Measurements from ENCODE around the gene MED8. TPM values are rescaled to one million over a fixed set of nuclear protein-coding genes. Genes with fewer than 3 reads are reported as not detected.

Gene MED8
- total RNA-seq, 1 donor from 2014 or later = 23.6 TPM

GRCh38 chr1:43386676-43387075 is 2.9 kb downstream of the MED8 start:
- Mint-ChIP-seq H3K9me3 (no peaks in the 10 kb centered on the region), H3K27ac (no peak overlapping the region), H3K4me3 (peak overlapping the region; percentile 9), H3K4me1 (peaks cover 28% of the 10 kb centered on the region), H3K27me3 (ENCODE audit: insufficient read depth, low read depth) (peaks cover 6% of the 10 kb centered on the region), H3K36me3 (peaks cover 7% of the 10 kb centered on the region)
- H3K9ac ChIP-seq = no peak overlapping the region
- H4K20me1 ChIP-seq (ENCODE audit: low read depth) = peaks cover 22% of the 10 kb centered on the region
- DNase-seq (ENCODE audit: low spot score) = no peak
- H3K27ac ChIP-seq = no peak overlapping the region
- no peak overlapping the region for H3K4me2 ChIP-seq
- H3K79me2 ChIP-seq (ENCODE audit: low read depth) = peaks cover 34% of the 10 kb centered on the region
- H3K4me1 ChIP-seq = peaks cover 22% of the 10 kb centered on the region
- no peaks in the 10 kb centered on the region for H3K9me3 ChIP-seq (ENCODE audit: low read depth)
- H3K27me3 ChIP-seq = no peaks in the 10 kb centered on the region
- TF ChIP-seq EZH2 (IDR thresholded peaks at IDR 0.05) = no peak
- no peak for TF ChIP-seq CTCF (IDR thresholded peaks at IDR 0.05)
- no peak for TF ChIP-seq EZH2phosphoT487 (IDR thresholded peaks at IDR 0.05)
- H3K4me3 ChIP-seq = no peak overlapping the region
- no peak overlapping the region for H2AFZ ChIP-seq (replicated peaks)
- no peaks in the 10 kb centered on the region for H3K36me3 ChIP-seq
- H3F3A ChIP-seq (ENCODE audit: low read depth) = peaks cover 20% of the 10 kb centered on the region

GRCh38 chr1:43383449-43383848 is 6.2 kb downstream of the MED8 start:
- Histone ChIP-seq H3K36me3 (no peaks in the 10 kb centered on the region), H3K4me1 (peaks cover 17% of the 10 kb centered on the region), H3K79me2 (ENCODE audit: low read depth) (peaks cover 10% of the 10 kb centered on the region), H3K4me3 (no peak overlapping the region), H4K20me1 (ENCODE audit: low read depth) (peaks cover 16% of the 10 kb centered on the region), H3K27ac (no peak overlapping the region), H3F3A (ENCODE audit: low read depth) (peaks cover 8% of the 10 kb centered on the region), H2AFZ (replicated peaks) (no peak overlapping the region), H3K4me2 (no peak overlapping the region), H3K9ac (no peak overlapping the region), H3K9me3 (ENCODE audit: low read depth) (no peaks in the 10 kb centered on the region), H3K27me3 (no peaks in the 10 kb centered on the region)
- TF ChIP-seq CTCF (IDR thresholded peaks at IDR 0.05) = peak; percentile 29
- TF ChIP-seq EZH2phosphoT487 (IDR thresholded peaks at IDR 0.05) = no peak
- TF ChIP-seq EZH2 (IDR thresholded peaks at IDR 0.05) = no peak
- H3K36me3 Mint-ChIP-seq = peaks cover 12% of the 10 kb centered on the region
- H3K4me3 Mint-ChIP-seq = no peak overlapping the region
- DNase-seq (ENCODE audit: low spot score) = no peak
- peaks cover 4% of the 10 kb centered on the region for H3K27me3 Mint-ChIP-seq (ENCODE audit: insufficient read depth, low read depth)
- H3K4me1 Mint-ChIP-seq = peaks cover 12% of the 10 kb centered on the region
- H3K27ac Mint-ChIP-seq = no peak overlapping the region
- no peaks in the 10 kb centered on the region for H3K9me3 Mint-ChIP-seq

- peaks cover 13% of the 10 kb centered on the region for H3K4me1 Mint-ChIP-seq
- DNase-seq (ENCODE audit: low spot score) = peak; percentile 62
- Histone ChIP-seq H3K9me3 (ENCODE audit: low read depth) (no peaks in the 10 kb centered on the region), H3K4me3 (no peak overlapping the region), H3K4me1 (peaks cover 17% of the 10 kb centered on the region), H3K36me3 (no peaks in the 10 kb centered on the region), H3K4me2 (peak overlapping the region; percentile 36), H3K27me3 (no peaks in the 10 kb centered on the region), H2AFZ (replicated peaks) (no peak overlapping the region), H4K20me1 (ENCODE audit: low read depth) (peaks cover 7% of the 10 kb centered on the region), H3K27ac (peak overlapping the region; percentile 63), H3K9ac (no peak overlapping the region), H3F3A (ENCODE audit: low read depth) (peaks cover 8% of the 10 kb centered on the region), H3K79me2 (ENCODE audit: low read depth) (no peaks in the 10 kb centered on the region)
- H3K36me3 Mint-ChIP-seq = peaks cover 12% of the 10 kb centered on the region
- H3K27me3 Mint-ChIP-seq (ENCODE audit: insufficient read depth, low read depth) = peaks cover 6% of the 10 kb centered on the region
- no peaks in the 10 kb centered on the region for H3K9me3 Mint-ChIP-seq
- peak overlapping the region; percentile 87 for H3K27ac Mint-ChIP-seq
- H3K4me3 Mint-ChIP-seq = peak overlapping the region; percentile 31
- no peak for TF ChIP-seq EZH2 (IDR thresholded peaks at IDR 0.05)
- no peak for TF ChIP-seq CTCF (IDR thresholded peaks at IDR 0.05)
- TF ChIP-seq EZH2phosphoT487 (IDR thresholded peaks at IDR 0.05) = no peak
These were observed 7.4 kb downstream of the MED8 start for GRCh38 chr1:43382027-43382779.

All from neural progenitor cell (in vitro differentiated cells).